ENCODE results near the gene PLCH1. TPM values are rescaled to one million over a fixed set of nuclear protein-coding genes. Genes with fewer than 3 reads are reported as not detected.

The PLCH1 gene
- total RNA-seq, 1 donor from 2014 or later, result 1.3 TPM

DNA sequence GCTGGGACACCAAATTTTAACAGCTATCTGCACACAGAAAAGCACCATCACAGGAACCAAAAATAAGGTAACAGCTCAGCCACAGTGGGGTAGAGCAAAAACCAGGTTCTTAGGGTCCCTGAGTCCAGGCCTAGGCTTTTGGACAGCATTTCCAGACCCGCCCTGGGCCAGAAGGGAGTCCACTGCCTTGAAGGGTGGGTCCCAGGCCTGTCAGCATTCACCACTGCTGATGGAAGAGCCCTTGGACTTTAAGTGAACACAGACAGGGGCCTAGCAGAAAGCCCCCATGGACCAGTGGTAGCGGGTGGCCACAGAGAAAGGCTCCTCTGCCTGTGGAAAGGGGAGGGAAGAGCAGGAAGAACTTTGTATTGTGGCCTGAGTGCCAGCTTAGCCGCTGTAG is 56.4 kb downstream of the PLCH1 start:
- no peaks in the 10 kb centered on the region for H3K4me1 Mint-ChIP-seq
- H3K27me3 Mint-ChIP-seq (ENCODE audit: low read depth), result peaks cover 6% of the 10 kb centered on the region
- no peaks in the 10 kb centered on the region for H3K9me3 Mint-ChIP-seq
- H3K4me3 Mint-ChIP-seq, result no peak overlapping the region
- no peaks in the 10 kb centered on the region for H3K36me3 Mint-ChIP-seq
- H3K27ac Mint-ChIP-seq, result no peak overlapping the region
- TF ChIP-seq, protein P1, sequence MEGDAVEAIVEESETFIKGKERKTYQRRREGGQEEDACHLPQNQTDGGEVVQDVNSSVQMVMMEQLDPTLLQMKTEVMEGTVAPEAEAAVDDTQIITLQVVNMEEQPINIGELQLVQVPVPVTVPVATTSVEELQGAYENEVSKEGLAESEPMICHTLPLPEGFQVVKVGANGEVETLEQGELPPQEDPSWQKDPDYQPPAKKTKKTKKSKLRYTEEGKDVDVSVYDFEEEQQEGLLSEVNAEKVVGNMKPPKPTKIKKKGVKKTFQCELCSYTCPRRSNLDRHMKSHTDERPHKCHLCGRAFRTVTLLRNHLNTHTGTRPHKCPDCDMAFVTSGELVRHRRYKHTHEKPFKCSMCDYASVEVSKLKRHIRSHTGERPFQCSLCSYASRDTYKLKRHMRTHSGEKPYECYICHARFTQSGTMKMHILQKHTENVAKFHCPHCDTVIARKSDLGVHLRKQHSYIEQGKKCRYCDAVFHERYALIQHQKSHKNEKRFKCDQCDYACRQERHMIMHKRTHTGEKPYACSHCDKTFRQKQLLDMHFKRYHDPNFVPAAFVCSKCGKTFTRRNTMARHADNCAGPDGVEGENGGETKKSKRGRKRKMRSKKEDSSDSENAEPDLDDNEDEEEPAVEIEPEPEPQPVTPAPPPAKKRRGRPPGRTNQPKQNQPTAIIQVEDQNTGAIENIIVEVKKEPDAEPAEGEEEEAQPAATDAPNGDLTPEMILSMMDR (IDR thresholded peaks at IDR 0.05; ENCODE audit: unreplicated experiment), result no peak
- no peak for DNase-seq (ENCODE audit: low spot score in 2 of 2, unreplicated experiment in 2 of 2)

DNA sequence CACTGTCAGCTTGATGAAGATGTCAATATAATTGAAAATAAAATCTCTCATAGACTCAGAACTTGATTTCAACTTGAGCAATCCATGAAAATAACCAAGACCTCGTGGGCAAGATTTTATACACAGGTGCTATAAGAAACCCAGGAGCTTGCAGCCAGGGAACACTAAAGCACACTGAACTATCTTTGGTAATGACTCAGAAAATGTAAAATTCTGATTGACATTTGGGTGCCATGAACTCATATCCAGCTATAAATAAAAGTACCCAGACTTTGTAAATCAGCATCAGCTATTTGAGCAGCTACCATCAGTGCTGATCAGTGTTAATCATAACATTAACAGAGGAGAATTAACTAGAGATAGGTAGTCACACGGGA is 61.5 kb downstream of the PLCH1 start:
- H3K4me3 Mint-ChIP-seq, result no peak overlapping the region
- H3K4me1 Mint-ChIP-seq, result no peaks in the 10 kb centered on the region
- peaks cover 2% of the 10 kb centered on the region for H3K27me3 Mint-ChIP-seq (ENCODE audit: low read depth)
- H3K36me3 Mint-ChIP-seq, result no peaks in the 10 kb centered on the region
- no peak for DNase-seq (ENCODE audit: low spot score in 2 of 2, unreplicated experiment in 2 of 2)
- no peak overlapping the region for H3K27ac Mint-ChIP-seq
- no peaks in the 10 kb centered on the region for H3K9me3 Mint-ChIP-seq
- TF ChIP-seq, protein P1 (IDR thresholded peaks at IDR 0.05; ENCODE audit: unreplicated experiment), result no peak

DNA sequence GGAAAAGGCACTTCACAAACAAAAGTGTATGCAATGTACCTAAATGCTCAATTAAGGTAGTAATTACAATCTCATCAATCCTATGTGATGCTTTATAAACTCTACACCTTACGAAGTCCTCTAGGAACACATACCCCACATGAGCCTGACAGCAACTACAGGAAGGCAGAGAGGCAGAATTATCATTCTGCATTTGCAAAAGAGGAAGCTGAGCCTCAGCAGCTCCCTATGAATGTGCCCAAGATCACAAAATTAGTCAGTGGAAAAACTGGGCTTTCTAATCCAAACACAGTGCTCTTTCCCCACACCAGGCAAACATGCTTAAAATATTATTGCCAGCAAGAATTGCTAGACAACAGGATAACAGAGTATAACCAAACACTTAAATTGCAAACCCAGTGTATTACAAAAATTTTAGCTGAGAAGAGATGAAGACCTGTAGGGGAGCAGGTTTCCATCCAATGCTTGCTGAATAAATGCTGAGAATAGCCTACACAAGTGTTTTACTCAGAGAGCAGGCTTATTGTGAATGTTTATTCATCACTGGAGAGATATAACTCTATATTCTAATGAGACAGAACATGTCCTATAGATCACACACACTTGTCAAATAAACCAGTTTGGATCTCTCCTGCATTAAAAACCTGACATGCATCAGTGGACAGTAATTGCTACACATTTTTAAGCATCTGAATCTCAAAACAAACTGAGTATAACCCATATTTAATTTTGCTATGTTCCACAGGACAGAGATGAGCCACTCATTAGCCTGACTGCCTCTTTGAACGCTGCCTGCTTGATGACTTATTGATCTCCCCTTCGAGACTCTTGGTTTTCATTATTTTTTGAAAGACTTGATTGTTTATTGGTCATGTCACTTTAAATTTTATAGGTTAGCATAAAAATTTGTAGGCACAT is 62.2 kb downstream of the PLCH1 start:
- TF ChIP-seq, protein P1 (IDR thresholded peaks at IDR 0.05; ENCODE audit: unreplicated experiment), result no peak
- peaks cover 2% of the 10 kb centered on the region for H3K27me3 Mint-ChIP-seq (ENCODE audit: low read depth)
- H3K9me3 Mint-ChIP-seq, result no peaks in the 10 kb centered on the region
- no peak overlapping the region for H3K27ac Mint-ChIP-seq
- no peaks in the 10 kb centered on the region for H3K36me3 Mint-ChIP-seq
- H3K4me3 Mint-ChIP-seq, result no peak overlapping the region
- DNase-seq (ENCODE audit: low spot score in 2 of 2, unreplicated experiment in 2 of 2), result no peak
- no peaks in the 10 kb centered on the region for H3K4me1 Mint-ChIP-seq

DNA sequence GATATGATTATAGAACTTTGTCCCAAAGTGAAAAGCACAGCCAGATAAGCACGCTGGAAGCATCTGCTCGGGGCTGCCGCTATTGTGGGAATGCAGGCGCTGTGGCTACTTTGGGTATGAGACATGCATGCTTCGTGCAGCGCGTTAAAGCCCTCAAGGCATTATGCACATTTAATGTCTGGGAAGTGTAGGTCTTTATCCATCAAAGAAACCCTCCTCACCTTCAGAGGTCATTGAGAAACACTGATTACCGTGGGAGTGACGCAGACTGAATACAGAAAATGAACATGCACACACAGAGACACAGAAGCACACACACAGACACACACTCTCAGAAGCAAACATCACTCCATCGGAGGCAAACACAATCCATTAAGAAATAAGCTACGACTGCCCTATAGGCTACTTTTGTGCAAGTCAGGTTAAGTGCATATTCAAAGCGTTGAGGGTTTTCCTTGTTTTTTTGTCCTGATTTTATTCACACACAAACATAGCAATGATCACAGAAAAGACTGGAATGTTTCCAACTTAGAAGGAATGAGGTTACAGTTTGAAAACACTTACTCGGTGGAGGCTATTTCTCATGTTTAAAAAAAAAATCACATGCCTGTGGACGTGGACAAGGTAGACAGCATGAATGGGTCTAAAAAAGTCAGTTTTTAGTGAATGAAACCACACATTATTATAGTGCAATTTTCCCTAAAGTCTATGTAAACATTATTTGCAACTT is 68.5 kb downstream of the PLCH1 start:
- peak overlapping the region; percentile 64 for H3K4me3 Mint-ChIP-seq
- TF ChIP-seq, protein P1 (IDR thresholded peaks at IDR 0.05; ENCODE audit: unreplicated experiment), result no peak
- peak in 1 of 2 experiments; percentile 48 for DNase-seq (ENCODE audit: low spot score in 2 of 2, unreplicated experiment in 2 of 2)
- H3K27me3 Mint-ChIP-seq (ENCODE audit: low read depth), result peaks cover 2% of the 10 kb centered on the region
- no peaks in the 10 kb centered on the region for H3K36me3 Mint-ChIP-seq
- no peaks in the 10 kb centered on the region for H3K9me3 Mint-ChIP-seq
- H3K27ac Mint-ChIP-seq, result peak overlapping the region; percentile 8
- peaks cover 13% of the 10 kb centered on the region for H3K4me1 Mint-ChIP-seq

DNA sequence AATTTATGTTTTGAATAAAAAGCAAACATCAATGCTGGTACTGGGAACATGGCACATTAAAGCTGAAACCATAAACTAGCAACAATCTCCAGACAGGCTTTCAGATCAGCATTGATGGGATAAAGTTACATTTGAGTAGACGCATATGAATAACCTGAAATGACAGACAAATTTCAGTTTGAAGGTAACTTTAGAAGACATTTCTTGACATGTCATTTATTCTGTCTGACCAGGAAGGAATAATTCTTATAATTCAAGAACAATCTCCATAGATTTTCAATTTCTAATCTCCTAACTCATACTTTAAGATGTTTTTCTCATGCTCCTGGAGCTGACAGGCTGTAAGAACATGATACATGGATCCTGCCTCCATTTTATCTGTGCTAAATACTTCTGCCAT is 69.8 kb downstream of the PLCH1 start:
- H3K27me3 Mint-ChIP-seq (ENCODE audit: low read depth), result no peaks in the 10 kb centered on the region
- no peak for DNase-seq (ENCODE audit: low spot score in 2 of 2, unreplicated experiment in 2 of 2)
- no peak overlapping the region for H3K4me3 Mint-ChIP-seq
- H3K36me3 Mint-ChIP-seq, result no peaks in the 10 kb centered on the region
- TF ChIP-seq, protein P1 (IDR thresholded peaks at IDR 0.05; ENCODE audit: unreplicated experiment), result no peak
- H3K4me1 Mint-ChIP-seq, result peaks cover 19% of the 10 kb centered on the region
- H3K9me3 Mint-ChIP-seq, result no peaks in the 10 kb centered on the region
- no peak overlapping the region for H3K27ac Mint-ChIP-seq

Measured in mesothelial cell of epicardium (in vitro differentiated cells).